DOHH2 (cell line): Measurements from ENCODE around the gene TEX30.

Experiments
- H3F3A ChIP-seq: fragments of 200-600 bp; sonication (generic), shearing (Covaris generic); 2 replicates; pipeline ENCODE4 v1.6.0; 2016; ENCODE audit warnings: antibody characterized with exemption, mild to moderate bottlenecking; ENCODE audit not compliant: control insufficient read depth, insufficient read depth
- H3K27ac ChIP-seq: fragments of 200-600 bp; sonication (generic); 2 replicates; pipeline ENCODE4 v1.5.1; 2014; ENCODE audit warnings: low read depth, mild to moderate bottlenecking, low read length, moderate library complexity
- H3K27me3 ChIP-seq: fragments of 200-600 bp; sonication (generic); 2 replicates; pipeline ENCODE4 v1.6.1; 2014; ENCODE audit warnings: mild to moderate bottlenecking, low read length, mixed read lengths; ENCODE audit not compliant: control insufficient read depth
- H3K36me3 ChIP-seq: fragments of 200-600 bp; sonication (generic); 2 replicates; pipeline ENCODE4 v1.6.1; 2014; ENCODE audit warnings: mild to moderate bottlenecking, low read length, moderate library complexity, mixed read lengths; ENCODE audit not compliant: control insufficient read depth
- H3K4me1 ChIP-seq: fragments of 200-600 bp; sonication (generic); 2 replicates; pipeline ENCODE4 v1.6.1; 2014; ENCODE audit warnings: mild to moderate bottlenecking, low read length, mixed read lengths; ENCODE audit not compliant: control insufficient read depth
- H3K4me2 ChIP-seq: fragments of 200-600 bp; sonication (generic); 2 replicates; pipeline ENCODE4 v1.6.0; 2014; ENCODE audit warnings: mild to moderate bottlenecking, low read length, moderate library complexity
- H3K4me3 ChIP-seq: fragments of 200-600 bp; sonication (generic); 2 replicates; pipeline ENCODE4 v1.5.1; 2014; ENCODE audit warnings: mild to moderate bottlenecking, low read length, mixed read lengths
- H3K79me2 ChIP-seq: fragments of 200-600 bp; sonication (generic); 2 replicates; pipeline ENCODE4 v1.6.1; 2014; ENCODE audit warnings: mild to moderate bottlenecking, low read length, mixed read lengths; ENCODE audit not compliant: control insufficient read depth
- H3K9me2 ChIP-seq: fragments of 200-600 bp; sonication (generic); replicated peaks from 2 replicates; pipeline ENCODE4 v1.6.1; 2014; ENCODE audit warnings: mild to moderate bottlenecking, low read length, mixed read lengths; ENCODE audit not compliant: control insufficient read depth
- H3K9me3 ChIP-seq: fragments of 200-600 bp; sonication (generic); 2 replicates; pipeline ENCODE4 v1.6.1; 2014; ENCODE audit warnings: antibody characterized with exemption, low read length, mixed read lengths; ENCODE audit not compliant: control insufficient read depth, insufficient read depth
- H4K20me1 ChIP-seq: fragments of 200-600 bp; sonication (generic); 2 replicates; pipeline ENCODE4 v1.6.0; 2014; ENCODE audit warnings: low read depth, mild to moderate bottlenecking, antibody characterized with exemption, low read length, moderate library complexity; ENCODE audit not compliant: control insufficient read depth, insufficient read depth
- EZH2phosphoT487 ChIP-seq: fragments of 200-600 bp; sonication (generic); IDR thresholded peaks from 2 replicates; pipeline ENCODE4 v1.6.1; 2017; ENCODE audit warnings: borderline replicate concordance, mild to moderate bottlenecking, antibody characterized with exemption, low read length, moderate library complexity, mixed read lengths
- TF ChIP-seq, protein P1 (sequence below): fragments of 200-600 bp; sonication (generic); IDR thresholded peaks from one replicate; pipeline ENCODE4 v1.5.1; 2014; ENCODE audit warnings: antibody characterized with exemption, mild to moderate bottlenecking, low read depth, low read length; ENCODE audit not compliant: poor library complexity, severe bottlenecking

Gene TEX30

DNA sequence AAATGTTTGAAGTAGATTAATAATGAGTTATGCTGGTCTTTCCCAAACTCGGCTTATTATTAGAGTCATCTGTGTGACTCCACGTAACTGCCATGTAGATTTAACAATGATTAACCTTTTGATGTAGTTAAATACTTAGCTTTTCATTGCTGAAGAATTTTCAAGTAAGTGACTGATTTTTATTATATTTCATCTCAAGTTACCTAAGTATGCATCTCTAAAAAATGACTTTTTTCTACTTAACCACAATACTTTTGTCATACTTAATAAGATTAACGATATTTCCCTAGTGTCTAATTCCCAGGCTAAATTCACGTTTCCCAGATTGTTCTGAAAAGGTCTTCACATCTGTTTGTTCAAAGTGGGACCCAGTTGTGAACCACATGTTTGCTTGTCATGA, 43.1 kb upstream of the TEX30 start:
- no peaks in the 10 kb centered on the region for H3K27me3 ChIP-seq
- H3K4me2 ChIP-seq: no peak overlapping the region
- H3K4me3 ChIP-seq: no peak overlapping the region
- H3K27ac ChIP-seq: no peak overlapping the region
- no peaks in the 10 kb centered on the region for H3F3A ChIP-seq
- no peaks in the 10 kb centered on the region for H3K9me3 ChIP-seq
- peaks cover 24% of the 10 kb centered on the region for H3K79me2 ChIP-seq
- H3K36me3 ChIP-seq: peaks cover 18% of the 10 kb centered on the region
- H4K20me1 ChIP-seq: no peaks in the 10 kb centered on the region
- H3K4me1 ChIP-seq: peaks cover 9% of the 10 kb centered on the region
- H3K9me2 ChIP-seq: no peaks in the 10 kb centered on the region
- no peak for TF ChIP-seq EZH2phosphoT487
- TF ChIP-seq, protein P1, sequence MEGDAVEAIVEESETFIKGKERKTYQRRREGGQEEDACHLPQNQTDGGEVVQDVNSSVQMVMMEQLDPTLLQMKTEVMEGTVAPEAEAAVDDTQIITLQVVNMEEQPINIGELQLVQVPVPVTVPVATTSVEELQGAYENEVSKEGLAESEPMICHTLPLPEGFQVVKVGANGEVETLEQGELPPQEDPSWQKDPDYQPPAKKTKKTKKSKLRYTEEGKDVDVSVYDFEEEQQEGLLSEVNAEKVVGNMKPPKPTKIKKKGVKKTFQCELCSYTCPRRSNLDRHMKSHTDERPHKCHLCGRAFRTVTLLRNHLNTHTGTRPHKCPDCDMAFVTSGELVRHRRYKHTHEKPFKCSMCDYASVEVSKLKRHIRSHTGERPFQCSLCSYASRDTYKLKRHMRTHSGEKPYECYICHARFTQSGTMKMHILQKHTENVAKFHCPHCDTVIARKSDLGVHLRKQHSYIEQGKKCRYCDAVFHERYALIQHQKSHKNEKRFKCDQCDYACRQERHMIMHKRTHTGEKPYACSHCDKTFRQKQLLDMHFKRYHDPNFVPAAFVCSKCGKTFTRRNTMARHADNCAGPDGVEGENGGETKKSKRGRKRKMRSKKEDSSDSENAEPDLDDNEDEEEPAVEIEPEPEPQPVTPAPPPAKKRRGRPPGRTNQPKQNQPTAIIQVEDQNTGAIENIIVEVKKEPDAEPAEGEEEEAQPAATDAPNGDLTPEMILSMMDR: no peak

DNA sequence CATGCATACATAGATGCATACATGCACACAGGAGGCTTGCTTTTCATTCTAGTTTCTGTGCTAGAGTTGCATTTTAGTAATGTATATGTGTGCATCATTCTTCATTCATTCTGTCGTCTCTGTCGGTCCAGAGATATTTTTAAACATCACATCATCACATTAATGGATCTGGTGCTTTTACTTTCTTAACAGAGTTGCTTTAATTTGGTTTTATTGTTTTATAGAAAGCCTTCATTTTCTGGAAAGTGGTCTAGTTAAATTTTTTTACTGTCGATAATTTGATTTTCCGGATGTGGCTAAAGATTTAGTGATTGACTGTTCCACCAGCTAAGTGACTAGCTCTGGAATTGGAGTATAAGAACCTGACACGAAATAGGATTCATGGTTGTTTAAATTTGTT, 42.2 kb upstream of the TEX30 start:
- Histone ChIP-seq H3K4me1 (peaks cover 9% of the 10 kb centered on the region), H3F3A (no peaks in the 10 kb centered on the region), H3K27ac (no peak overlapping the region), H3K9me2 (no peaks in the 10 kb centered on the region), H3K79me2 (peaks cover 24% of the 10 kb centered on the region), H3K4me2 (no peak overlapping the region), H4K20me1 (no peaks in the 10 kb centered on the region), H3K9me3 (no peaks in the 10 kb centered on the region), H3K4me3 (no peak overlapping the region), H3K27me3 (no peaks in the 10 kb centered on the region), H3K36me3 (peaks cover 20% of the 10 kb centered on the region)
- TF ChIP-seq, protein P1: no peak
- TF ChIP-seq EZH2phosphoT487: no peak

- peaks cover 15% of the 10 kb centered on the region for H3K36me3 ChIP-seq
- H3K27me3 ChIP-seq: no peaks in the 10 kb centered on the region
- H3K4me2 ChIP-seq: no peak overlapping the region
Measured at GRCh38 chr13:102814793-102815192, 41.2 kb upstream of the TEX30 start.

More at GRCh38 chr13:102814793-102815192, 41.2 kb upstream of the TEX30 start:
- no peak overlapping the region for H3K27ac ChIP-seq
- no peaks in the 10 kb centered on the region for H4K20me1 ChIP-seq
- H3K79me2 ChIP-seq: peaks cover 24% of the 10 kb centered on the region
- H3K4me1 ChIP-seq: peaks cover 9% of the 10 kb centered on the region
- H3K4me3 ChIP-seq: no peak overlapping the region
- H3K9me2 ChIP-seq: no peaks in the 10 kb centered on the region
- no peaks in the 10 kb centered on the region for H3F3A ChIP-seq
- no peak for TF ChIP-seq EZH2phosphoT487
- TF ChIP-seq, protein P1: no peak
- no peaks in the 10 kb centered on the region for H3K9me3 ChIP-seq
